ENCODE results near the gene CYB561D2.

CYB561D2 gene

DNA sequence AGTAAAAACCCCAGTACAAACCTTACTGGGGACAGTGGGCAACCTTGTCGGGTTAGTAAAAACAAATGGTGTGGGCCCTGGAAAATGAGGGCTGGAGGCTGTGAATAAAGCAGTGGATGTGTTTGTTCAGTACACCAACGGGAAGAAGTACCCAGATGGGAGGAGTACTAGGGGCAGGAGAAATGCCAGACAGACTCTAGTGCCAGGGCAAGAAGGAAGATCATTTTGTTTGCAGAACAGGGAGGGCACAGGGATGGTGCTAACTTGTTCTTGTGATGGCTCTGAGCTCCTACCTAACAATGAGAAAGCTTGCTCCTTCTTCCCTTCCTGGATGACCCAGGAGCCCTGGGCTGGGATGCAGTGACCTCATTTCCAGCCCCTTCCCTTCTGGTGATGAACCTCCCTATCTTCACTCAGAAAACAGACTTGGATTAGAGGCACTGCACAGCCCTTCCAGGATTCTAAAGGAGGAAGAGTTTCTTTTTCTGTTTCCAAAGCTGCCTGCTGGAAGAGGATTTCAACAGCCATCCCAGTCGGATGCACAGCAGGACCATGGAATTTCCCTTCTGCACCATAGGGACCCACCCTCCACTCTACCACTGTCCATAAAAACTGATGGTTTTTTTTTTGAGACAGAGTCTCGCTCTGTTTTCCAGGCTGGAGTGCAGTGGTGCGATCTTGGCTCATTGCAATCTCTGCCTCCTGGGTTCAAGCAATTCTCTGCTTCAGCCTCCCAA lies 16.2 kb upstream of the CYB561D2 start:
- no peaks in the 10 kb centered on the region for H3K9me3 ChIP-seq (ENCODE audit: control insufficient read depth, low read length)
- peaks cover 23% of the 10 kb centered on the region for H3K4me1 ChIP-seq (ENCODE audit: control insufficient read depth, insufficient read depth, low read length, poor library complexity, severe bottlenecking)
- peak overlapping the region; percentile 69 for H3K27ac ChIP-seq (ENCODE audit: low read depth, low read length, severe bottlenecking)
- peaks cover 45% of the 10 kb centered on the region for H3K36me3 ChIP-seq (ENCODE audit: control insufficient read depth, insufficient read depth, low read length)
- 95 to 96% methylated on average over 4 to 5 of the region's 5 CpGs for WGBS, 2 experiments (ENCODE audit: insufficient coverage in 2 of 2)
- no peak overlapping the region for H3K4me3 ChIP-seq (ENCODE audit: extremely low read depth, insufficient read depth, low read length, poor library complexity, severe bottlenecking)

DNA sequence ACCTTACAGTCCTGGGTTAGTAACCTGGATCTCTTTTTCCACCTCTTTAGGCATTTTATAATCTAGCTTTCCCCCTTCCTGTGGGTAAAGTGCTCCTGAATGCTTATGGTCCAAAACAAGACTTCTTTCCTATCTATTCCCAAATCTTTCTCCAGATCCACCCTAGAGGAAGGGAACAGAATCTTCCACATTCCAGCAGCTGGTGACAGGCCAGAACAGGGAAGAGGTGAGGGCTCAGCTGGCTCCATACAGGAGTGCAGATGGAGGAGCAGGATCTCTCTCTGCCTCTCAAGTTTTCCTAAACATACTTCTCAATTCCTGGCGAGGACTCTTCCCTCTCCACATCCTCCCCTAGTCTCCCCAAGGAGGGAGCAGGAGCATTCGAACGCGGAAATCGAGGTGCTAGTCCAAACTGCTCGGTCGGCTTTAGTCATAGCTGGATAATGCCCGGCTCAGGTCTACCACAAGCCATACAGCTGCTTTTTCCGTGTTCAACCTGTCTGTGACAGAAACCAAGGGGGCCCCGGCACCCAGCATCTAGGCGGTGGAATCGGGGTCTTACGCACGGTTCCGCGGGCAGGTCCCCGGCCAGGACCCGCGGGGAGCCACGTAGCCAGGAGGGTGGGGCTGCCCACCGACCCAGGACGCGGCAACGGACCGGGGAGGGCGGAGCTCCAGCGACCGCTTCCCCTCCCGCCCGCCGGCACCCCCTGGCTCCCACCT lies 14.0 kb upstream of the CYB561D2 start:
- peaks cover 23% of the 10 kb centered on the region for H3K4me1 ChIP-seq (ENCODE audit: control insufficient read depth, insufficient read depth, low read length, poor library complexity, severe bottlenecking)
- peak overlapping the region; percentile 99 for H3K4me3 ChIP-seq (ENCODE audit: extremely low read depth, insufficient read depth, low read length, poor library complexity, severe bottlenecking)
- no peaks in the 10 kb centered on the region for H3K9me3 ChIP-seq (ENCODE audit: control insufficient read depth, low read length)
- H3K36me3 ChIP-seq (ENCODE audit: control insufficient read depth, insufficient read depth, low read length): peaks cover 24% of the 10 kb centered on the region
- peak overlapping the region; percentile 92 for H3K27ac ChIP-seq (ENCODE audit: low read depth, low read length, severe bottlenecking)
- WGBS, 2 experiments (ENCODE audit: insufficient coverage in 2 of 2): 0% methylated on average over 24 to 31 of the region's 31 CpGs

DNA sequence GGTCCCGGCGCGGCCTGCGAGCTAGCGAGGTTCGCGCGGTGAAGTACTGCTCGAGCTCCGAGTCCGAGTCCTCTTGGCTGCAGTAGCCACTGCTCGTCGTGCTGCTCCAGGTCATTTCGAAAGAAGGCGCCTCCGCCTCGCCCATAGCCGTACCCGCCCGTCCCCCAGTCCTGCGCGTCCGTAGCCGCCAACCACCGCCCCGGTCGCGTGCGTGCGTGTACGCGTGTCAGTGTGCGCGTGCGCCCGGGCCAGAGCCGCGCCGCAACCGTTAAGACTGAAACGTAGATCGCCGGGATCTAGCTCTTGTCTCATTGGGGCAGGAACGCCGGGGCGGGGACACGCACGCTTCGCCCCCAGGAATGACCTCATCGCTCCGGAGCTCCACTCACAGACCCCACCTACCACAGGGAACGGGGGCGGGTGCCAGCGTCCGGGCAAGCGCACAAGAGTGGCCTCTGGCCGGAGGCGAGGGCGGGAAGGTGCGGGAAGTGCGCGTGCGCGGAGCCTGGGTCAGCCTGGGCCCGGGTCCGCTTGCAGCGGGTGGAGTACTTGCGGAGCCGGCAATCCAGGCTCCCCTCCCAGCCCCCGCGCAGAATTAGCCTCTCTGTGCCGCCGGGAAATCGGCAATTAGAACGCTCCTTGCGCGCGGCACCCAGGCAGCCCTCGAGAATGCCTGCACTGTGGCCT lies 13.3 kb upstream of the CYB561D2 start:
- peak overlapping the region; percentile 99 for H3K4me3 ChIP-seq (ENCODE audit: extremely low read depth, insufficient read depth, low read length, poor library complexity, severe bottlenecking)
- no peaks in the 10 kb centered on the region for H3K9me3 ChIP-seq (ENCODE audit: control insufficient read depth, low read length)
- peaks cover 17% of the 10 kb centered on the region for H3K36me3 ChIP-seq (ENCODE audit: control insufficient read depth, insufficient read depth, low read length)
- peaks cover 23% of the 10 kb centered on the region for H3K4me1 ChIP-seq (ENCODE audit: control insufficient read depth, insufficient read depth, low read length, poor library complexity, severe bottlenecking)
- 0 to 1% methylated on average over 62 to 76 of the region's 79 CpGs for WGBS, 2 experiments (ENCODE audit: insufficient coverage in 2 of 2)
- H3K27ac ChIP-seq (ENCODE audit: low read depth, low read length, severe bottlenecking): peak overlapping the region; percentile 92

DNA sequence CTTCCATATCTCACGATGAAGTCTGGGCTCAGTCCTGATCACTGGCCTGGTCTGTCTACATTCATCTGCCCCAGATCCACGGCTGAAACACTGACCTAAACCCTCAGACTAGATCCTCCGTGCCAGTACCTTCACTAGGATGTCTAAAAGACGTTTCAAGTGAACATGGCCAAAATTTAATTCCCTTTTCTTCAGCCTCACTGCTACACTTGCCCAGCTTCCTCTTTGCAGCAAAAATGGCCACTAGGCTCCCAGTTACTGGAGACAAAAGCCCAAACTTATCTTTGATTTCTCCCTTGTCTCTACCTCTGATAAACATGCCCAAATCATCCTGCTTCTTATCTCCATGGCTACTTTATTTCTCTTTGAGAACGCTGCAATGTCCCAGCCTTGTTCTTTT lies 11.7 kb upstream of the CYB561D2 start:
- Histone ChIP-seq H3K4me1 (ENCODE audit: control insufficient read depth, insufficient read depth, low read length, poor library complexity, severe bottlenecking) (peaks cover 18% of the 10 kb centered on the region), H3K9me3 (ENCODE audit: control insufficient read depth, low read length) (no peaks in the 10 kb centered on the region), H3K4me3 (ENCODE audit: extremely low read depth, insufficient read depth, low read length, poor library complexity, severe bottlenecking) (no peak overlapping the region), H3K27ac (ENCODE audit: low read depth, low read length, severe bottlenecking) (no peak overlapping the region), H3K36me3 (ENCODE audit: control insufficient read depth, insufficient read depth, low read length) (peaks cover 4% of the 10 kb centered on the region)
- 89 to 93% methylated on average over 4 to 5 of the region's 5 CpGs for WGBS, 2 experiments (ENCODE audit: insufficient coverage in 2 of 2)

DNA sequence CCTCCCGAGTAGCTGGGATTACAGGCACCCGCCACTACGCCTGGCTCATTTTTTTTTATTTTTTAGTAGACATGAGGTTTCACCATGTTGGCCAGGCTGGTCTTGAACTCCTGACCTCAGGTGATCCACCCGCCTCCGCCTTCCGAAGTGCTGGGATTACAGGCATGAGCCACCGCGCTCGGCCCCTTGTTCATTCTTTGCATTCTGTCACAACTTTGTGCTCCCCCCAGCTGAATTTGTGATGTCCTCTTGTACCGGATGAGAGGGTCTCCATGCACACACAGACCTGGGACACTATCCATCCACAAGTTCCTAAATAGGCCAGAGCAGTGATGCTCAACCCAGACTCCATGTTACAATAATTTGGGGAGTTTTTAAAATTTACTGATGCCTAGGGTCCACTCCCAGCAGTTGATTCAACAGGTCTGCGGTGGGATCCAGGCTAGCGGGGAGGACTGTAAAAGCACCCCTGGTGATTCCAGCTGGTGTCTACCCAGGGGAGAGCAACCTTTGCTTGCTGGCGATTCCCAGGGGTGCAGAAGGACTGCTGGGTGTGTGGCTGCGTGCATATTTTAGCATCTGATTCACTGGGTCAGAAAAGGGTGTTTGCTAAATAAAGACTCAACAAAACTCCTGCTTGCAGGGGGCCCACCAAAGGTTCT lies 11.0 kb upstream of the CYB561D2 start:
- Histone ChIP-seq H3K4me1 (ENCODE audit: control insufficient read depth, insufficient read depth, low read length, poor library complexity, severe bottlenecking) (peaks cover 12% of the 10 kb centered on the region), H3K4me3 (ENCODE audit: extremely low read depth, insufficient read depth, low read length, poor library complexity, severe bottlenecking) (no peak overlapping the region), H3K27ac (ENCODE audit: low read depth, low read length, severe bottlenecking) (no peak overlapping the region), H3K36me3 (ENCODE audit: control insufficient read depth, insufficient read depth, low read length) (no peaks in the 10 kb centered on the region), H3K9me3 (ENCODE audit: control insufficient read depth, low read length) (no peaks in the 10 kb centered on the region)
- 90 to 93% methylated on average over 8 to 13 of the region's 14 CpGs for WGBS, 2 experiments (ENCODE audit: insufficient coverage in 2 of 2)

DNA sequence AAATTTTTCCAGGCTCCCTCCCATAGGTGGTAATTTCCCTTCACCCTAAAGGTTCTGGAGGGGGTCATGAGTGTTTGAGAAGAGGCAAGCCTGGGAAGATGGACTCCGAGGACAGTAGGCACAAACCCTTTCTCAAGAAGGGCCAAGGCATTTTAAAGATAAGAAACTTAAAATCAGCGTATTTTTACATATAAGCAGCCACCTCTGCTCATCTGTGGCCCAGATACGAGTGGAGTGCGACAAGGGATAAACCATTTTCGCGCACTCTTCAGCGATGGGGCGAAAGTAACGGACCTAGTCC lies 10.6 kb upstream of the CYB561D2 start:
- Histone ChIP-seq H3K9me3 (ENCODE audit: control insufficient read depth, low read length) (no peaks in the 10 kb centered on the region), H3K36me3 (ENCODE audit: control insufficient read depth, insufficient read depth, low read length) (no peaks in the 10 kb centered on the region), H3K4me1 (ENCODE audit: control insufficient read depth, insufficient read depth, low read length, poor library complexity, severe bottlenecking) (peaks cover 12% of the 10 kb centered on the region), H3K27ac (ENCODE audit: low read depth, low read length, severe bottlenecking) (no peak overlapping the region), H3K4me3 (ENCODE audit: extremely low read depth, insufficient read depth, low read length, poor library complexity, severe bottlenecking) (no peak overlapping the region)
- 54% methylated on average over 8 to 9 of the region's 9 CpGs for WGBS, 2 experiments (ENCODE audit: insufficient coverage in 2 of 2)

DNA sequence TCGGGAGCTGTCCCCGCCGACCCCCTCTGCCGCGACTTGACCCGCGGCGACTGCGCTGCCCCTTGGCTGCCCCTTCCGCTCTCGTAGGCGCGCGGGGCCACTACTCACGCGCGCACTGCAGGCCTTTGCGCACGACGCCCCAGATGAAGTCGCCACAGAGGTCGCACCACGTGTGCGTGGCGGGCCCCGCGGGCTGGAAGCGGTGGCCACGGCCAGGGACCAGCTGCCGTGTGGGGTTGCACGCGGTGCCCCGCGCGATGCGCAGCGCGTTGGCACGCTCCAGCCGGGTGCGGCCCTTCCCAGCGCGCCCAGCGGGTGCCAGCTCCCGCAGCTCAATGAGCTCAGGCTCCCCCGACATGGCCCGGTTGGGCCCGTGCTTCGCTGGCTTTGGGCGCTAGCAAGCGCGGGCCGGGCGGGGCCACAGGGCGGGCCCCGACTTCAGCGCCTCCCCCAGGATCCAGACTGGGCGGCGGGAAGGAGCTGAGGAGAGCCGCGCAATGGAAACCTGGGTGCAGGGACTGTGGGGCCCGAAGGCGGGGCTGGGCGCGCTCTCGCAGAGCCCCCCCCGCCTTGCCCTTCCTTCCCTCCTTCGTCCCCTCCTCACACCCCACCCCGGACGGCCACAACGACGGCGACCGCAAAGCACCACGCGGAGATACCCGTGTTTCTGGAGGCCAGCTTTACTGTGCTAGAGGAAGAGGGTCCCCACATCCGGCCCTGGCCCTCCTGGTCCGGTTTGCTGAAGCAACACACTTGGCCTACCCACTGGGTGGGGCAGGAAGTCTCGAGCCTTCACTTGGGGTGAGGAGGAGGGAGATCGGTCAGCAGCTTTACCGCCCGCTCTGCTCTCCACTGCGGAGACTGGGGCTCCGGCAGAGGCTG lies 10.0 kb upstream of the CYB561D2 start, which contains the start of gene RASSF1:
TSS of gene RASSF1 (minus strand) at position 389 of the 882 bp plus-strand sequence. CDS start at position 358, 31 bp downstream.
- no peak within 1 kb of the TSS for H3K4me3 ChIP-seq (ENCODE audit: extremely low read depth, insufficient read depth, low read length, poor library complexity, severe bottlenecking)
- H3K9me3 ChIP-seq (ENCODE audit: control insufficient read depth, low read length): no peaks in the 10 kb centered on the region
- 16 to 21% methylated on average over 51 to 60 of the region's 85 CpGs for WGBS, 2 experiments (ENCODE audit: insufficient coverage in 2 of 2)
- H3K4me1 ChIP-seq (ENCODE audit: control insufficient read depth, insufficient read depth, low read length, poor library complexity, severe bottlenecking): peaks cover 10% of the 10 kb centered on the region
- H3K27ac ChIP-seq (ENCODE audit: low read depth, low read length, severe bottlenecking): no peak within 1 kb of the TSS
- H3K36me3 ChIP-seq (ENCODE audit: control insufficient read depth, insufficient read depth, low read length): no peaks in the 10 kb centered on the region

DNA sequence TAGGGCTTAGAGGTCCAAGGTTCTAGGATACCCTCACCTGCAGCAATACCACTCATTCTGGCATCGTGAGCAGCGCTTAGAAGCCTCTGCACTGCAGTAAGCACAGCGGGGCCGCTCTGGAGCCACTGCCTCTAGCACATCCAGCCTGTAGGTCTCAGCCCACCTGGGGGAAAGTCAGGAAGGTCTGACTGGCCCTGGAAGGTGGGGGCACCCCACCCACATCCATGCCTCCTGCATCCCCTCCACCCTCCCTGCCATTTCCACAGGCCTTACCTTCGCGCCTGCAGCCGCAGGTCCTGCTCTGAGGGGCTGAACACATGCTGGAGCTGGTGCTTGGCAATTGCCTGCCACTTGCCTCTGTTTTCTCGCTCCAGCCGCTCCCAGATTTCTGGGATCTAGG lies 9.1 kb upstream of the CYB561D2 start:
- H3K4me3 ChIP-seq (ENCODE audit: extremely low read depth, insufficient read depth, low read length, poor library complexity, severe bottlenecking): no peak overlapping the region

DNA sequence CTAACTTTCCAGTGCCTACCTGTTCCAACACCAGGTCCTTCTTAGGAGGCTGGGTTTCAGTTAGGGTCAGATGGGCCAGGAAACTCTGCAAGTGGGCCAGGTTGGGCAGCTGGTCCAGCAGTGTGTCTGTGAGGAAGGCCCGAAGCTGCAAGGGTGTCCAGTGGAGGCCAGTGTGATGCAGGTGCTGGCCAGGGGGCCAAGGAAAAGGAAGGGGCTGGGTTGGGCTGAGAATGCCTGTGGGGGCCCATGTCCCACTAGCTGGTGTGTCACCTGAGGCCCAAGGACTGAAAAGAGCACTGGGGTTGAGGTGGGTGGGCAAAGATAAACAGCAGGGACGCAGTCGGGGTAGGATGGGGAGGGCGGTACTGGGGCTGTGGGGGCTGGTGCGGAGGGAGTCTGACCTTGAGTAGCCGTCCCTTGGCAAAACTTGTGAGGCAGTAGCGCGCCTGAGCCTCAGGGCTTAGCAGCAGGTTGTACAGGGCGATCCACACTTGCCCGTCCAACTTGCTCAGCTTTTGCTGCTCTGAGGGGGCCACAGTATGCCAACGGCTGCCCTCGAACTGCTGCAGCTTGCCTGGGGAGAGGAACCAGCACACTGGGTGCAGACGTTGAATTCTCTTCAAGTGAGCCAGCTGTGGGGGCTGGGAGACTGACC lies 8.5 kb upstream of the CYB561D2 start:
- H3K4me3 ChIP-seq (ENCODE audit: extremely low read depth, insufficient read depth, low read length, poor library complexity, severe bottlenecking): no peak overlapping the region
- H3K9me3 ChIP-seq (ENCODE audit: control insufficient read depth, low read length): no peaks in the 10 kb centered on the region
- H3K36me3 ChIP-seq (ENCODE audit: control insufficient read depth, insufficient read depth, low read length): no peaks in the 10 kb centered on the region
- 90 to 92% methylated on average over 12 to 13 of the region's 13 CpGs for WGBS, 2 experiments (ENCODE audit: insufficient coverage in 2 of 2)
- H3K27ac ChIP-seq (ENCODE audit: low read depth, low read length, severe bottlenecking): no peak overlapping the region
- H3K4me1 ChIP-seq (ENCODE audit: control insufficient read depth, insufficient read depth, low read length, poor library complexity, severe bottlenecking): peaks cover 6% of the 10 kb centered on the region

More for the DNA sequence above, 9.1 kb upstream of the CYB561D2 start:
- no peaks in the 10 kb centered on the region for H3K36me3 ChIP-seq (ENCODE audit: control insufficient read depth, insufficient read depth, low read length)
- no peak overlapping the region for H3K27ac ChIP-seq (ENCODE audit: low read depth, low read length, severe bottlenecking)
- 92 to 96% methylated on average over 4 to 8 of the region's 9 CpGs for WGBS, 2 experiments (ENCODE audit: insufficient coverage in 2 of 2)
- H3K4me1 ChIP-seq (ENCODE audit: control insufficient read depth, insufficient read depth, low read length, poor library complexity, severe bottlenecking): peaks cover 6% of the 10 kb centered on the region
- H3K9me3 ChIP-seq (ENCODE audit: control insufficient read depth, low read length): no peaks in the 10 kb centered on the region

Data from mesodermal cell (in vitro differentiated cells).